ENCODE data around the gene C19orf47.

C19orf47 gene

DNA sequence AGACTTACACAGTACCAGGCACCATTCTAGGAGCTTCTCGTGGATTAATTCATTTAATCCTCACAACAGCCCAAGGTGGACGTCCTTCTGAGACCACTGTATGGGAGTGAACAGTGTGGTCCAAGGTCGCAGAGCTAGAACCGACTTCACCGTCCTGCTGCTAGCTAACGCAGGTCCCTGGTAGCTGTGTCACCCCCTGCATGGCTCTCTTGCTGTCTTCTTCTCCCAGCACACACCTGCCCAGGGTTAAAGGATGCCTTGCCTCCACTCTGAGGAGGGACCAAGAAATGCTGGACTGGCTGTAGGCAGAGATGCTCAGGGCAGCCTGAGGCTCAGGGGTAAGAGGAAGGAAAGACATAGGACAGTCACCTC, 66.0 kb downstream of the C19orf47 start:
- DNase-seq (ENCODE audit: low spot score) = no peak

DNA sequence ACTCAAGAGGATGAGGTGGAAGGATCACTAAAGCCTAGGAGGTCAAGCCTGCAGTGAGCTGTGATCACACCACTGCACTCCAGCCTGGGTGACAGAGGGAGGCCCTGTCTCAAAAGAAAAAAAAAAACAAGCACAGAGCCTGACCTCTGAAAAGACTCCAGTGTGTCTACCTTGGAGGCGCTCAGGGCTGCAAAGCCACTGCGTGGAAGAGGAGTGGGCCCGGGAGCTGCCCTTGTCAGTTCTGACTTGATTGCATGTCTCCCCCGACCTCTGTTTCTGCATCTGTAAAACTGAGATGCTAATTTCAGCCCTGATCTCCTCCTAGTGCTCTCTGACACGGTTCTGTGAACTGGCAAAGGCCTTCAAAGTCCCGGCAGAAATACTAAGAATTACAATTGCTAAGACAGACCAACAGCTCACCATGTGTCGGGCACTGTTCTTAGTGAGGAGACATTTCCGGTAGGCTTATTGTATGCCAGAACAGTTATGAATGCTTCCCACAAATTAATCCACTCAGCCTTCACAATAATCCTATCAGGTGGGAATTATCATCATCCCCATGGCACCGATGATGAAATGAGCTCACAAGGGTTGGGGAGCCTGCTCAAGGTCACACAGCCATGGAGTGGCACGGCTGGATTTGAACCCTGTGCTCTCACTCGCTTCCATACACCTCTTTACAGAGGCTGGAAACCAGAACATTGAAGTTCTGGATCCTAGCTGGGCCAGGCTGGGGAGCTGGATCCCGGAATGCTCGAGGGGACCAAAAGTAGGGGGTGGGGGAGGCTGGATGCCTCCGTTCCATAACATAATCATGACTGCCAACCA, 66.6 kb downstream of the C19orf47 start:
- no peak for DNase-seq (ENCODE audit: low spot score)

DNA sequence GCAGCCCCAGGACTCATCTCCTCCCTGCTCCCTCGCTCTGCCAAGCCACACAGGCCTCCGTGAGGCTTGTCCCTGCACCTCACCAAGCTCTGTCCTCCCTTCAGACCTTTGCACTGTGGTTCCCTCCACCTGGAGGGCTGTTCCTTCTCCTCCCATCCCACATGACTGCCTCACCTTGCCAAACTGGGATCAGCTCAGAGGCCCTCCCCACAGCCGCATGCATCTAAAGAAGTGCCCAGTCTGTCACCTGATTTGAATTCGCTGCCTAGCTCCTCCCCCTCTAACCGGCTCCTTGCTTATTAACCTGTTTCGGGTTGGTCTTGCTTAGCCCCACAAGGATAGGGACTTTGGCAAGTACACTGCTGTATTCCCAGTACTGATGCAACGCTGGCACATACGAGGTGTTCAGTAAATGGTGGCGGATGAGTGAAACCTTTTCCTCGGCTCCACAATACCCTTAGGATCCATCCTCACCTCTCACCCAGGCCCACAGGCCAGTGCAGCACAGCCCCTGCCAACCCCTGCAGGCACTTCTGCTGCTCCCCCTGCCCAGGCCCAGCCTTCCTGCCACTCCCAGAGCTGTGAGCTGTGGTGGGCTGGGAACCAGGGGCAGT, 67.5 kb downstream of the C19orf47 start:
- DNase-seq (ENCODE audit: low spot score) = no peak

DNA sequence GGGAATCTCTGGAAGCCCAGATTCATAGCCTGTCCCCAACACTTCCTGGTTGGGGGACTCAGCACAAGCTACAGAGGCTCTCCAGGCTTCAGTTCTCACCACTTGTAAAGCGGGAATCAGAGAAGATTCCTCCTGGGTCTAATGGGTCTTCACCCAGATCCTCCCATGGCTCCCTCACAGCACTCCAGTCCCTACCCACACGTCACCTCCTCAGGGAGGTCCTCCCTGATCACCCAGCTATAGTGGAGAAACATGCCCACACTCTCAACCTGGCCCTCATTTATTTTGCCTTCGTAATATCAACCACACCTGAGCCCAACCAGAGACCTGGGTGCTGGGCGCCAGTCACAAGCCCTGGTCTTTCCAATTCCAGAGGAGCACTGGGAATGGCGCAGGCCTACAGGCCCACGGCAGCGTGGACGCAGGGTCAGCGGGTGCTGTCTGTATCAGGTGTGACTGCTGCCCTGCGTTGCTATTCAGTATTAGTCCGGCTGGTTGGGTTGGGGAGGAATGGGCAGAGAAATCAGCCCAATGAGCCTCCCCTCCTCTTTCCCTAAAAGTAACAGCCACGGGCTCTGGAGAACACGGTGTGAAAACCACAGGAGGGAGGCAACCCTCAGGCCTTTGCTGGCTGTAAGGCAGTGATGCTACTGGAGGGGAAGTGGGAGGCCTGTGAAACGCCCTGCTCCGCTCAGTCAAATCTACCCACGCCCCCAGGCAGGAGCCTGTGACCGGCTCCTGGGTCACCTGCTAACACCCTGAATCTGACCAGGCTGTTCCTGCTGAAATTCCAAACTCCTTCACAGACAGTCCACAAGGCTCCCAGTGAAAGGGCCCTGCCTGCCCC, 68.2 kb downstream of the C19orf47 start:
- DNase-seq (ENCODE audit: low spot score) = no peak

DNA sequence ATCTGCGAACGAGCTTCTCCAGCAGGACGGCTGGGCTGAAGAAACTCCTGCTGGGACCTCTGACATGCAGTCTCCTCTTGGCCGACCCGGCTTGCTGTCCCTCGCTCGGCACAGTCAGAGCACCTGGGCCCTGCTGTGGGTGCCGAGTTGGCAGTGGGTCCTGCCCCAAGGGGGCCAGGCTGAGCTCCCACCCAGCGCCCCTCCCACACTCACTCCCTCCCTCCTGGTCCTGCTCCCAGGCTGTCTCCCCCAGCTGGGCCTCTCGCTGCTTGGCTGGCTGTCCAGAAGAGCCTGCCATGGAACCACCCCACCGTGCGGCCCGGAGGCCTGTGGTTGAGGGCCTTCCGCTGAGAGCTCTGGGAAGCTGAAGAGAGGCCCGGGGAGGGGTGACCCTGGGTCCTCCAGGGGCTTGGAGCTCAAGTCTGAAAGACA, 69.1 kb downstream of the C19orf47 start:
- DNase-seq (ENCODE audit: low spot score) = no peak

DNA sequence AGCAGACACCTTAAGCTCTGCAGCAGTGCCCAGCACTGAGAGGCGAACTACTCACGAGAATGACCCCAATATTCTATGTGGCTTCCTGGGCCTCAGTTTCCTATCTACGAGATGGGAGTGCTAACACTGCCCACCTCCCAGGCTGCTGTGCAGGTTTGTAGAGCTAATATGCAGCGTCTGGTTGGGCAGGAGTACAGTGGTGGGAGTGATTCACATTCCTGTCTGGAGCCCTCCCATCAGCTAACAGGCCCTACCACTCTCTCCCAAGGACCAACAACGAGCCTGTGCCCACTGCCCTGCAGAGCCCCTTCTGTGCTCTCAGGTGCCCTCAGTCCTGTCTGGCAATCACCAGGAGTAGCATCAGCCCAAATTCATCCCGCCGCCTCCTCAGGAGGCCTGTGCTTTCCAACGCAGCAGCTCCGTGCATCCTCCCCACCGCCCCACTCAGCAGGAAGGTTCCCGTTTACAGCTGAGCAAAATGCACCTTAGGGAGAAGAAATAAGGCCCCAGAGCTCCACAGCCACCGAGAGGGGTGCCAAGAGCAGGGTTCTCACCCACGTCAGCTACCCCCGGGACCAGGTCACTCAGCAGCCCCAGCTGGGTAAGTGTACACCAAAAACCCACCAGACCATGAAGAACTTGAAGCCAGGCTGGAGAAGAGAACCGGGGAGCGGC, 69.7 kb downstream of the C19orf47 start:
- no peak for DNase-seq (ENCODE audit: low spot score)

DNA sequence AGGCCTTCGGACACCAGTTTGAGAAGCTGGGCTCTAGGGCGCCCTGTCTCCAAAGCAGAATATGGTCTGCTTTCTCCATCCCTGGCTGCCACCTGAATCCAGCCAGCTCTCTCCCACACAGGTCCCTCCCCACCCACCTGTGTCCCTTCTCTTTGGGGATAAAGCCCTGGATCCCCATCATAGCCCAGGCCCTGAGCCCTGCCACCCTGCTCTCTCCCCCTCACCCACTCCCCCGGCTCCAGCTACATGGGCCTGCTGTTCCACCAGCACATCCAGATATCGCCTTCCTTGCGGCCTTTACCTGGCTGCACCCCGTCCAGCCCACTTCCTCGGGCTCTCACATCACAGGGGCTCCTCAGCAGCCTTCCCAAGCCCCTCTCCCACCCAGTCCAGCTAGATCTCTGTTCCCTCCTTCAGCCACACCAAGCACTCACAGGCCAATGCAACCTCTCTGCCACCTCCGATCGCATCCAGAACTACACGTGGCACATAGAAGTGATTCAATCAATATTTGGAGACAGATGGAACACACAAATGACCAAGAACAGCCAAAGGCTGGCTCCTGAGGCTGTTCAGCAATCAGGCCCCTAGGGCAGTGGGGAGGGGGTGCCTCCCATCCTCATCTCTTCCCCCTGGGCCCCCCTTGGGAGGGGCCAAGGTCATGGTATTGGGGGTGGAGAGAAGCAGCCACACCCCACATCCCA, 70.7 kb downstream of the C19orf47 start:
- no peak for DNase-seq (ENCODE audit: low spot score)

DNA sequence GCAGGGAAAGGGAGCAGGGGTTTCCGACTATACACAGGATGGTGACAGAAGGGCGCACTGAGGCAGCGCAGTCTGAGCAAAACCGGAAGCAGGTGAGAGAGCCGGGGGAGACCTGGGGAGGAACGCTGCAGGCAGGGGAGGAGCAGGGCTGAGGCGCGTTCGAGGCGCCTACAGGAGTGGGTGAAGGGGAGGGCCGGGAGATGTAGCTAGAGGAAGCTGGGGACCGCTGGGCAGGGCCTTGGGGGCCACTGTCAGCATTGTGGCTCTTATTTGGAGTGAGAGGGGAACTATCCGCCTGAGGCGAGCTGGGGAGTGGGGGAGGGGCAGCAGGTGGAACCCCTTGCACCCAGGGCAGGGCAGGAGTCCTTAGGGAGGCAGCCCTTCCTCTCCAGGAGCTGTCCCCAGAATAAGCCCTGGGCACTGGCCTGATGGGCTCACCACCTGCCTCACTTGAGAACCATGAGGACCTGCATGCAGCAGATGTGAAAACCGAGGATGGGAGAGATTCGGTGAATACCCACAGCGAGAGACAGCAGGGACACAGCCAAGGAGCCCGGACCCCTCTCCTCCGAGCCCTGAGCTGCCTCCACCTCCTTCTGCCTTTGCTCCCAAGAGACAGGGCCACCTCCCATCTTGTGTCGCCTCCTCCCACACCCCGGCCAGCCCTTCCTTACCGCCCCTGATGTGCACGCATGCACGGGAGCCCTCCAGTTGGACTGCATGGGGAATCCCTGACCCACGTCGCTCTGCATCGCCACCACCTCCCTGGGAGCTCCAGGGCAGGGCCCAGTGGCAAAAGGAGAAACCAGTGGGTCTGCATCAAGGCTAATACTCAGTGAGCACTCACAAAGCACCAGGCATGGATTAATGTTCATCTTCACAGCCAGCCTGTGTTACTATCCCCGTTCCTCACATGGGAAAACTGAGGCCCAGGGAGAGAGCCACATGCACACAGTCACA, 73.3 kb downstream of the C19orf47 start:
- no peak for DNase-seq (ENCODE audit: low spot score)

DNA sequence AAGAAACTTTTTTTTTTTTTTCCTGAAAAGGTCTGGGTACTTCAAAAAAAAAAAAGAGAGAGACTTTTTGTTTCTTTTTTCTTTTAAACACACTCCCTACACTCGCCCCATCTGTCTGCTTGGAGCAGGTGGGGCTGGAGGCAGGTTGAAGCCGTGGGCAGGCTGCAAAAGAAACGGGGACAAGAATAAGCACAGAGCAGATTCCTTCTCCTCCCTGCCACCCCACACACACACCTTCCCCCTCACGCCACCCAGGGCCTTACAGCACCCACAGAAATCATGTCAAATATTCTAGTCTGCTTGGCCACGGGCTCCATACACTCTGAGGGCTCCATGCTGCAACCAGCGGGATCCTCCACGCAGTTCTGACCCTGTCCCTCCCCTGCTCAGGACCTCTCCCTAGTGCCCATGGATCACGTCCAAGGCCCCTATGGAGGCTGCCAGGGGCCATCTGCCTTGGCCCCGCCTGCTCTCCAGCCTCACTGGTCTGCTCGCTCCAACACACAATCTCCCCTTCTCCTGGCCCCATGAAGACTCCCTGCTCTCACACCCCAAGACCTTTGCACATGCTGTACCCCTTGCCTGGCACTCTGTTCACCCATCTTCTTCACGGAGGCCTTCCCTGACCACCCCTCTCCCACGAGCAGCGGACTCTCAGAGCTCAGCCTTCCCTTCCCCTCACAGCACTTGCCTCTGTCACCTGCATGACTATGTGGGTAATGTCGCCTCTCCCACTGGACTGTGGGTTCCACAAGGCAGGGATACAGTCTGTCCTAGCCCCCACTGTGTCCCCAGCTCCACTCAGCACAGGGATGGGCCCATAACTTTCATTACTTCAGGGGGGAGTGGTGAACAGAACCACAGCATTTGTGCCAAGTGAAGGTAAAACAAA, 74.5 kb downstream of the C19orf47 start:
- no peak for DNase-seq (ENCODE audit: low spot score)

DNA sequence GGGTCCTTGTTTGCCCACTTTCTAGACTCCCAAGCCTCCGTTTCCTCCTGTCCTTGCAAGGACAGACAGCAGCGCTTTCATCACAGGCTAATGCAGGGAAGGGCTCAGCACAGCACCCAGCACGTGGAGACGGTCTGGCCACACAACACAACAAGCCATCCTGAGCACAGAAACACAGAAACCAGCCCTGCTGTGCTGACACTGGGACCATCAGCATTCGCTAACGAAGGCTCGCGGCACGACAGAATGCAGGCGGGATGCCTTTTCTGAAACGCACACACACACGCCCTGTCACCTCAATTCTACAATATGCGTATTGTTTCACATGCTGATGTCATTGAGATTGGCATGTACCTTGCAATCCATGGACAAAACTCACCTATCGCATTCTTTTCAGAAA, 75.9 kb downstream of the C19orf47 start:
- DNase-seq (ENCODE audit: low spot score) = no peak

DNA sequence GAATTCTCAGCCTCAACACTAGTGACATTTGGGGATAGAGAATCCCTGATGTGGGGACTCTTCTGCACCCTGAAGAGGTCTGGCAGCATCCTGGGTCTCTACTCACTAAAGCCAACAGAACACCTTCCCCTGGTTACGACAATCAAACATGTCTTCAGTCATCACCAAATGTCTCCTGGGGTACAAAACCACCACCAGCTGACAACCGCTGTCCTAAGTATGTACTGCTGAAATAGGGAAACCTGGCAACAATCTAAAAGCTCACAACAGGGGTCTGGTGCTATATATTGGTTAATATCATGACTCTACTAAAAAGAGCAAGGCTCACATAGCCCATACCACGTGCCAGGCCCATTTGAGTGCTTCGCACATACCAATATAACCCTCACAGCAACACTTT, 76.5 kb downstream of the C19orf47 start:
- no peak for DNase-seq (ENCODE audit: low spot score)

DNA sequence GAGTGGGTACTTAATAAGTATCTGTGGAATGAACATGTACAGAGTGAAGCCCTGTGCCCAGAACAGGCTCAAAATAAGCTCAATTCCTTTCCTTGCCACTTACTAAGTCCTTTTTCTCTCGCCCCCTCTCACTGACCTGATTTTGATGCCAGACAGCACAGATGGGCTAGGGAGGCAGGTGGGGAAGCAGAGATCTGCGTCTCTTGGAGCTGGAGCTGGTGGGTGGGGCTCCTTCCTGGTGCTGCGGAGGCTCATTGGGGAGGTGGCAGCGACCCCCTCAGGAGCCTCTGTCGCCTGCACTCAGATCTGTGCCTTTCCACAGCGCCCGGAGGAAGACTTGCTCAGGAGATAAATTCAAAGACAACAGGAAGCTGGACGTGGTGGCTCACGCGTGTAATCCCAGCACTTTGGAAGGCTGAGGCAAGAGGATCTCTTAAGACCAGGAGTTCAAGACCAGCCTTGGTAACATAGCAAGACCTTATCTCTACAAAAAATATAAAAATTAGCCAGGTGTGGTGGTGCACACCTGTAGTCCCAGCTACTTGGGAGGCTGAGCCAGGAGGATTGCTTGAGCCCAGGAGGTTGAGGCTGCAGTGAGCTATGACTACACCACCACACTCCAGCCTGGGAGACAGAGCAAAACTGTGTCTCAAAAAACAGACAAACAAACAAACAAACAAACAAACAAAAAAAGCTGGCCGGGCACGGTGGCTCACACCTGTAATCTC, 77.7 kb downstream of the C19orf47 start:
- DNase-seq (ENCODE audit: low spot score) = no peak
